IPS-NIHi11 (cell line): ENCODE results near the gene DEFB125.
"Not testable (repeated sequence)": the region's sequence is repeated elsewhere in the genome, so short reads cannot be mapped to it uniquely, and the experiment has no call there.

Experiments used
- DNase-seq: peaks from one replicate; pipeline ENCODE4 v3.0.0; 2012; ENCODE audit warnings: mixed read lengths, low spot score

Gene DEFB125

GRCh38 chr20:87401-87800 lies at the start of gene DEFB125:
Gene DEFB125, plus strand, starts transcription at chr20:87672. Its CDS starts 38 bp downstream, at chr20:87710.
- DNase-seq, result no peak

- DNase-seq, result no peak
These were observed 27.2 kb upstream of the DEFB125 start for GRCh38 chr20:60035-60918.

GRCh38 chr20:61230-61629 lies 26.2 kb upstream of the DEFB125 start:
- no peak for DNase-seq

- no peak for DNase-seq
These were observed 25.7 kb upstream of the DEFB125 start for GRCh38 chr20:61757-62156.

GRCh38 chr20:62487-62886 lies 25.0 kb upstream of the DEFB125 start:
- no peak for DNase-seq

- DNase-seq, result no peak
These were observed 23.4 kb upstream of the DEFB125 start for GRCh38 chr20:64026-64603.

GRCh38 chr20:64766-65322 lies 22.6 kb upstream of the DEFB125 start:
- DNase-seq, result no peak

- no peak for DNase-seq
These were observed 10.2 kb upstream of the DEFB125 start for GRCh38 chr20:77231-77630.

GRCh38 chr20:78338-78737 lies 9.1 kb upstream of the DEFB125 start:
- DNase-seq, result no peak

- DNase-seq, result no peak
These were observed 7.9 kb upstream of the DEFB125 start for GRCh38 chr20:79565-79964.

- DNase-seq, result no peak
These were observed 3.2 kb downstream of the DEFB125 start for GRCh38 chr20:90651-91050.

GRCh38 chr20:93641-94040 lies 6.2 kb downstream of the DEFB125 start:
- no peak for DNase-seq

- no peak for DNase-seq
These were observed 7.7 kb downstream of the DEFB125 start for GRCh38 chr20:95215-95614.

GRCh38 chr20:97691-98090 lies 10.2 kb downstream of the DEFB125 start:
- not testable (repeated sequence) for DNase-seq

- DNase-seq, result no peak
These were observed 14.5 kb downstream of the DEFB125 start for GRCh38 chr20:101975-102374.

GRCh38 chr20:103456-103855 lies 16.0 kb downstream of the DEFB125 start:
- no peak for DNase-seq

- DNase-seq, result no peak
These were observed 24.9 kb downstream of the DEFB125 start for GRCh38 chr20:112396-112795.

- DNase-seq, result no peak
These were observed 30.0 kb downstream of the DEFB125 start for GRCh38 chr20:117518-117917.

- DNase-seq, result not testable (repeated sequence)
These were observed 42.4 kb downstream of the DEFB125 start for GRCh38 chr20:129786-130323.

- DNase-seq, result no peak
These were observed 50.4 kb downstream of the DEFB125 start for GRCh38 chr20:137668-138490.

- DNase-seq, result no peak
These were observed 54.8 kb downstream of the DEFB125 start, which contains the start of gene DEFB126 for GRCh38 chr20:142290-142689. Gene DEFB126, plus strand, starts transcription at chr20:142590. Its CDS starts 39 bp downstream, at chr20:142629.

GRCh38 chr20:145877-146276 lies 58.4 kb downstream of the DEFB125 start:
- DNase-seq, result no peak
